GM19467 (cell line): ENCODE measurements around the gene FBXW5.

Experiments used
- ATAC-seq: cut with Tn5 transposase; IDR thresholded peaks from one replicate; pipeline ENCODE4 v1.9.1; 2021; ENCODE audit warnings: mild to moderate bottlenecking, moderate library complexity; ENCODE audit not compliant: unreplicated experiment

FBXW5 gene

GRCh38 chr9:136913701-136914438 is 30.7 kb downstream of the FBXW5 start:
- ATAC-seq, result no peak

GRCh38 chr9:136910901-136911245 is 33.7 kb downstream of the FBXW5 start:
- no peak for ATAC-seq

GRCh38 chr9:136910197-136910900 is 34.2 kb downstream of the FBXW5 start:
- ATAC-seq, result no peak

GRCh38 chr9:136907011-136907914 is 37.3 kb downstream of the FBXW5 start:
- no peak for ATAC-seq

GRCh38 chr9:136906266-136906665 is 38.3 kb downstream of the FBXW5 start:
- ATAC-seq, result no peak

- no peak for ATAC-seq
Observed at GRCh38 chr9:136903041-136903554, 41.4 kb downstream of the FBXW5 start.

GRCh38 chr9:136902259-136902821 is 42.2 kb downstream of the FBXW5 start:
- peak; percentile 45 for ATAC-seq

GRCh38 chr9:136901516-136902258 is 42.9 kb downstream of the FBXW5 start:
- peak; percentile 44 for ATAC-seq

- ATAC-seq, result no peak
Observed at GRCh38 chr9:136900988-136901515, 43.5 kb downstream of the FBXW5 start.

- no peak for ATAC-seq
Observed at GRCh38 chr9:136900556-136900955, 44.0 kb downstream of the FBXW5 start.

GRCh38 chr9:136899196-136899595 is 45.3 kb downstream of the FBXW5 start:
- ATAC-seq, result no peak

GRCh38 chr9:136898483-136899100 is 45.9 kb downstream of the FBXW5 start:
- ATAC-seq, result no peak

- no peak for ATAC-seq
Observed at GRCh38 chr9:136896027-136896426, 48.5 kb downstream of the FBXW5 start.

GRCh38 chr9:136890661-136891060 is 53.9 kb downstream of the FBXW5 start:
- no peak for ATAC-seq
